Left ventricle myocardium inferior (tissue), 1 donor: ENCODE results near the gene SP3. TPM values are rescaled to one million over a fixed set of nuclear protein-coding genes. Genes with fewer than 3 reads are reported as not detected.

Experiments
- DNase-seq: peaks from one replicate; pipeline ENCODE4 v3.0.0-alpha.2; 2020
- H3K27ac ChIP-seq: fragments of 200-600 bp; replicated peaks from 2 replicates; pipeline ENCODE4 v1.8.0; 2021
- H3K27me3 ChIP-seq: fragments of 200-600 bp; 2 replicates; pipeline ENCODE4 v1.8.0; 2021; ENCODE audit warnings: low read depth
- H3K36me3 ChIP-seq: fragments of 200-600 bp; 2 replicates; pipeline ENCODE4 v1.8.0; 2021
- H3K4me1 ChIP-seq: fragments of 200-600 bp; 2 replicates; pipeline ENCODE4 v1.8.0; 2021
- H3K4me3 ChIP-seq: fragments of 200-600 bp; 2 replicates; pipeline ENCODE4 v1.8.0; 2021; ENCODE audit warnings: mild to moderate bottlenecking, moderate library complexity
- H3K9me3 ChIP-seq: fragments of 200-600 bp; replicated peaks from 2 replicates; pipeline ENCODE4 v1.8.0; 2021
- intact Hi-C: fragments of 100-400 bp; cut with micrococcal nuclease; formaldehyde crosslinking; loops from one replicate; pipeline ENCODE4 v1.11.0; 2022
- total RNA-seq: library from RNA; stranded (reverse); fragmentation: NEBNext Ultra II Directional; extraction: Animal tissue kit (Norgen Biotek cat#: 25700); gene quantifications from one replicate; pipeline ENCODE4 v1.2.1, GENCODE V29; 2021
- TF ChIP-seq, protein P1 (sequence below): fragments of 200-600 bp; IDR thresholded peaks from 2 replicates; pipeline ENCODE4 v1.8.0; 2021; ENCODE audit warnings: antibody characterized with exemption, mild to moderate bottlenecking, borderline replicate concordance
- donor health status: DM: no; HTN: yes; CAD: no; lungs with severe emphysema.

Gene SP3
- total RNA-seq, 1 donor from 2014 or later: 32.1 TPM

DNA sequence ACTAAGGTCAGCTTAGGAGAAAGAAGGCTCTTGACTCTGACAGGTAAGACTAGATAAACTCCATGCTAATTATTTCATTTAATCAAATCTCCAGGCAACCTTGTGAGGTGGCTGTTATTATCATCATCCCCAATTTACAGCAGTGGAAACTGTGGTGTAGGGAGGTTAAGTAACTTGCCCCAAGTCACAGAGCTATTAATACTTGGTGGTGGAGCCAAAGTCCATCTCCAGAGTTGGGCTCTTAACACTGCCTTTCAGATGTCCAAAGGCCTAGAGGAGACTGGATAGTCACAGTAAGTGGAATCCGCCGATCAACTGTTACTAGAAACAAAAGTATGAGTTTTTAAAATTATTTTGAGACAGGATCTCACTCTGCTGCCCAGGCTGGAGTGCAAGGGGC lies 46.6 kb upstream of the SP3 start:
- intact Hi-C loops: no loop called here
- Histone ChIP-seq H3K4me1 (peaks cover 34% of the 10 kb centered on the region), H3K9me3 (no peaks in the 10 kb centered on the region), H3K36me3 (no peaks in the 10 kb centered on the region), H3K4me3 (peak overlapping the region; percentile 65), H3K27ac (peak overlapping the region; percentile 91), H3K27me3 (no peaks in the 10 kb centered on the region)
- DNase-seq: no peak
- TF ChIP-seq, protein P1, sequence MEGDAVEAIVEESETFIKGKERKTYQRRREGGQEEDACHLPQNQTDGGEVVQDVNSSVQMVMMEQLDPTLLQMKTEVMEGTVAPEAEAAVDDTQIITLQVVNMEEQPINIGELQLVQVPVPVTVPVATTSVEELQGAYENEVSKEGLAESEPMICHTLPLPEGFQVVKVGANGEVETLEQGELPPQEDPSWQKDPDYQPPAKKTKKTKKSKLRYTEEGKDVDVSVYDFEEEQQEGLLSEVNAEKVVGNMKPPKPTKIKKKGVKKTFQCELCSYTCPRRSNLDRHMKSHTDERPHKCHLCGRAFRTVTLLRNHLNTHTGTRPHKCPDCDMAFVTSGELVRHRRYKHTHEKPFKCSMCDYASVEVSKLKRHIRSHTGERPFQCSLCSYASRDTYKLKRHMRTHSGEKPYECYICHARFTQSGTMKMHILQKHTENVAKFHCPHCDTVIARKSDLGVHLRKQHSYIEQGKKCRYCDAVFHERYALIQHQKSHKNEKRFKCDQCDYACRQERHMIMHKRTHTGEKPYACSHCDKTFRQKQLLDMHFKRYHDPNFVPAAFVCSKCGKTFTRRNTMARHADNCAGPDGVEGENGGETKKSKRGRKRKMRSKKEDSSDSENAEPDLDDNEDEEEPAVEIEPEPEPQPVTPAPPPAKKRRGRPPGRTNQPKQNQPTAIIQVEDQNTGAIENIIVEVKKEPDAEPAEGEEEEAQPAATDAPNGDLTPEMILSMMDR: no peak

DNA sequence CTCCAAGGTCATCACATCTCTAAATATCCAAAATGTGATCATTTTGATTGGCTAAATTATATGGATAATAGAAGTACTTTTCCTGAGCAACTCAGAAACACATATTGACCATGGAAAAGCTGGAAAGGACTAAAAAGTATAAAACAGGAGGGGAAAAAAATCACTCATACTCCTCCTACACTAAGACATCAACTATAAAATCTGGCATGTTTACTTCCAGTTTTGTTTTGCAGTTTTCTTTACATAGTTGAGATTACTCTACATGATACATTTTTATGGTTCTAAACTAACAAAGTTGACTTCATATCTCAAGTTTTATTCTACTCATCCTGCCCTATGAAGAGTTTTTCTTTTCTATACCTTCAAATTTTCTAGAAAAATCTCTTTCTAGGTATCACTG lies 46.0 kb upstream of the SP3 start:
- Histone ChIP-seq H3K36me3 (no peaks in the 10 kb centered on the region), H3K27ac (no peak overlapping the region), H3K4me1 (peaks cover 35% of the 10 kb centered on the region), H3K9me3 (no peaks in the 10 kb centered on the region), H3K27me3 (no peaks in the 10 kb centered on the region), H3K4me3 (no peak overlapping the region)
- intact Hi-C loops: no loop called here
- no peak for DNase-seq
- TF ChIP-seq, protein P1: no peak

DNA sequence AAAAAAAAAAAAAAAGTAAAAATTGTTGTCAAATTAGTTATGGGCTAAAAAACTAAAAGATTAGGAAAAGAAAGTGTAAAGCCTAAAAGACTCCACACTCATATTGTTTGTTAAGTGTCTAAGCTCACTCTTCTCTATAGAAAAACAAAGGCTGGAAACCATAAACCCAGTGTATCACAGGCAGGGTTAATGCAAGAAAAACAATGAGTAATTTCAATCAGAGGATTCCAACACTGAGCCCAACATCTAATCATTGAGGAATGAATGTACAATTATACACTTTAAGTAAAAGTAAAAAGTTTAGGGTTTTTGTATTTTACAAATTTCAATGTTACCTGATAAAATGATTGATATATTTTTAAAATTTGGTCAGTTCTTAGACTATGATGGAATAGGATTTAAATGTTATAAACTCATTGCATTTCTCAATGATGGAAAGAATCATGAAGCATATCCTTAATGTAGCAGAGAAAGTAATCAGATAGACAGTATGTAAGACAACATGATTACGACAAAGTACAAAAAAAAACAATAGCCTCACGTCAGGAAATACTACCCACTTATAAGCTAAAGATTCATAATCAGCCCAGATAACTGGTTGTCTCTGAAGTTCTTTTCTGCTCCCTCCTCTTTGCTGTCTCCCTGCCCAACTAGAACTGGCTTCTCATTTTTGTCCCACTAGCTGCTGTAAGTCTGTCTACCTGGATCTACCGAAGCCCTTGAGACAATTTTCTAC lies 44.5 kb upstream of the SP3 start:
- H3K9me3 ChIP-seq: no peaks in the 10 kb centered on the region
- DNase-seq: no peak
- TF ChIP-seq, protein P1: no peak
- intact Hi-C loops: no loop called here
- no peak overlapping the region for H3K27ac ChIP-seq
- no peaks in the 10 kb centered on the region for H3K27me3 ChIP-seq
- no peak overlapping the region for H3K4me3 ChIP-seq
- H3K36me3 ChIP-seq: no peaks in the 10 kb centered on the region
- H3K4me1 ChIP-seq: peaks cover 42% of the 10 kb centered on the region

DNA sequence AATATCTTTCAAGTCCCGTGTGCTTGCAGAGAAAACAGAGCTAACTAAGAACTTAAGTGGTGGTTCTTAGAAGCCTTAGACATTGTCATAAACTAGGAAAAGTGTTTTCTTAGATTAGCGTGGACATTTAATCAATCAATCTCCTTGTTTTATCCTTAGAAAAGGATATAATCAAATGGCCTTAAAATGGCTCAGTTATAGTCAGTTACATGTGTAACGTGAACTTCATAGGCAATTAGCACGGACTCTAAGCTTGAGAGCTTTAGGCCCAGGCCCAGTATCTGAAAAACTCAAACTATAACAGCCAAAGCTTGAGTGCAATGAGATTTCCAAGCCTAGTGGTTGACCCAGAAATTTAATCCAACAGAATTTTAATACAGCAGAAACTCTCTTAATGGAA lies 43.5 kb upstream of the SP3 start:
- TF ChIP-seq, protein P1: no peak
- DNase-seq: no peak

DNA sequence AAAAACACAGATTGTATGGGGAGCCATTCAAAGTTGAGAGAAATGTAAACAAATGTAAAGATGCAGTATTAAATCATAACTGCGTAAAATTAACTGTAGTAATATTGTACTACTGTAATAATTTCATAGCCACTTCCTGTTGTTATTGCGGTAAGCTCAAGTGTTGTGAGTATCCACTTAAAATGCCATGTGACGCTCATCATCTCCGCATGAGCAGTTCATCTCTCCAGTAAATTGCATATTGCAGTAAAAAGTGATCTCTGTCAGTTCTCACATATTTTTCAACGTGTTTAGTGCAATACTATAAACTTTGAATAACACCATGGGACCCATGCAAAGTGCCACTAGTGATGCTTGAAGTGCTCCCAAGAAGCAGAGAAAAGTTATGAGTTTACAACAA lies 41.8 kb upstream of the SP3 start:
- TF ChIP-seq, protein P1: no peak
- Histone ChIP-seq H3K4me1 (peaks cover 28% of the 10 kb centered on the region), H3K27ac (no peak overlapping the region), H3K36me3 (no peaks in the 10 kb centered on the region), H3K4me3 (no peak overlapping the region), H3K27me3 (no peaks in the 10 kb centered on the region), H3K9me3 (no peaks in the 10 kb centered on the region)
- DNase-seq: no peak
- intact Hi-C loops: no loop called here

More for the DNA sequence above, 43.5 kb upstream of the SP3 start:
- H3K4me1 ChIP-seq: peaks cover 42% of the 10 kb centered on the region
- intact Hi-C loops: no loop called here
- no peak overlapping the region for H3K4me3 ChIP-seq
- H3K27me3 ChIP-seq: no peaks in the 10 kb centered on the region
- no peak overlapping the region for H3K27ac ChIP-seq
- H3K36me3 ChIP-seq: no peaks in the 10 kb centered on the region
- no peaks in the 10 kb centered on the region for H3K9me3 ChIP-seq
